ENCODE measurements around the gene HRCT1.

DNA sequence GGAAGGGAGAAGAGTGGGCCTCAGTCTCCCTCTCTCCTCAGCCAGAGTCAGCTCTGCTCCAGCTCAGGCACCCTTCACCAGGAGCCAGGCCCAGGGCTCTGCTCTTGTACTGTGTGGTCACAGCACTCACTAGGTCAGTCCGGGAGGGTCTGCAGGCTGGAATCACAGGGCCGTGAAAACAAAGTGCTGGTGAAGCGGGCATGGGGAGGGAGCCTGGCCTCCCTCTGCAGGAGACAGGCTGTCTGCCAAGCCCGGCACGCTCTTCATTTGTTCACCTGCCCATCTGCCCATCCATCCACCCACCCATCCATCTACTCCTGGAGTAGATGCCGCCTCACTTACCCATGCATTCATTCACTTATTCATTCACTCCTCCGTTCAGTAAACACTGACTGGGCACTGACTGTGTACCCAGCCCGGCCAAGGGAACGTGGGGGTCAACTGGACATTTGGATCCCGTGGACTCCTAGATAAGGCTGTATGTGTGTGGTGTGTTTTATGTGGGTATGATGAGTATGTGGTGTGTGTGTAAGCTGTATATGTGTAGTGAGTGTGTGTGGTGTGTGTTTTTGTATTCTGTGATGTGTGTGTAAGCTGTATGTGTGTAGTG lies 6.9 kb downstream of the HRCT1 start:
- TF ChIP-seq, protein P1, sequence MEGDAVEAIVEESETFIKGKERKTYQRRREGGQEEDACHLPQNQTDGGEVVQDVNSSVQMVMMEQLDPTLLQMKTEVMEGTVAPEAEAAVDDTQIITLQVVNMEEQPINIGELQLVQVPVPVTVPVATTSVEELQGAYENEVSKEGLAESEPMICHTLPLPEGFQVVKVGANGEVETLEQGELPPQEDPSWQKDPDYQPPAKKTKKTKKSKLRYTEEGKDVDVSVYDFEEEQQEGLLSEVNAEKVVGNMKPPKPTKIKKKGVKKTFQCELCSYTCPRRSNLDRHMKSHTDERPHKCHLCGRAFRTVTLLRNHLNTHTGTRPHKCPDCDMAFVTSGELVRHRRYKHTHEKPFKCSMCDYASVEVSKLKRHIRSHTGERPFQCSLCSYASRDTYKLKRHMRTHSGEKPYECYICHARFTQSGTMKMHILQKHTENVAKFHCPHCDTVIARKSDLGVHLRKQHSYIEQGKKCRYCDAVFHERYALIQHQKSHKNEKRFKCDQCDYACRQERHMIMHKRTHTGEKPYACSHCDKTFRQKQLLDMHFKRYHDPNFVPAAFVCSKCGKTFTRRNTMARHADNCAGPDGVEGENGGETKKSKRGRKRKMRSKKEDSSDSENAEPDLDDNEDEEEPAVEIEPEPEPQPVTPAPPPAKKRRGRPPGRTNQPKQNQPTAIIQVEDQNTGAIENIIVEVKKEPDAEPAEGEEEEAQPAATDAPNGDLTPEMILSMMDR (IDR thresholded peaks at IDR 0.05): no peak
- TF ChIP-seq EZH2 (IDR thresholded peaks at IDR 0.05; ENCODE audit: borderline replicate concordance, insufficient read depth, low read depth, low read length, poor library complexity, severe bottlenecking): no peak
